HepG2 (cell line): ENCODE data around the gene QPCT. TPM values are rescaled to one million over a fixed set of nuclear protein-coding genes. Genes with fewer than 3 reads are reported as not detected.

ENCODE experiments used
- ONECUT2 ChIP-seq: sonication (generic); formaldehyde crosslinking; IDR thresholded peaks from 2 replicates; pipeline ENCODE4 v1.4.0; 2020; ENCODE audit warnings: missing genetic modification reagents
- POLR2AphosphoS5 ChIP-seq: IDR thresholded peaks from 2 replicates; pipeline ENCODE4 v1.6.1; 2012; ENCODE audit warnings: low read depth, low read length
- ZNF232 ChIP-seq: sonication (generic); formaldehyde crosslinking; IDR thresholded peaks from 2 replicates; pipeline ENCODE4 v1.4.0; 2020; ENCODE audit warnings: missing genetic modification reagents, borderline replicate concordance
- ZNF614 ChIP-seq: IDR thresholded peaks from 2 replicates; pipeline ENCODE4 v1.6.1; 2018; ENCODE audit warnings: missing biosample characterization, missing genetic modification reagents, inconsistent platforms, borderline replicate concordance
- ZNF615 ChIP-seq: sonication (generic); formaldehyde crosslinking; IDR thresholded peaks from 2 replicates; pipeline ENCODE4 v1.5.0; 2020; ENCODE audit warnings: mild to moderate bottlenecking, missing genetic modification reagents, borderline replicate concordance
- ZNF784 ChIP-seq: sonication (generic); formaldehyde crosslinking; IDR thresholded peaks from 2 replicates; pipeline ENCODE4 v1.5.1; 2020; ENCODE audit warnings: missing genetic modification reagents, mild to moderate bottlenecking, borderline replicate concordance
- polyA plus RNA-seq, 8 experiments: library from polyadenylated mRNA; depleted of rRNA in 3 of 8; stranded (reverse) in 7 of 8; unstranded in 1 of 8; fragments of >200 nt; fragmentation: Illumina TruSeq in 4 of 8; extraction: Trizol in 4 of 8; gene quantifications; 2 replicates each; pipeline versions ENCODE4 v1.2.1 to v1.2.3, GENCODE V29; 2011 to 2016; ENCODE audit warnings: low read depth in 4 of 8, missing spikeins in 1 of 8, mixed read lengths in 1 of 8; ENCODE audit not compliant: insufficient read depth in 1 of 8
- total RNA-seq, 5 experiments: library from RNA; depleted of rRNA; stranded (reverse); fragments of >200 nt; fragmentation: Illumina TruSeq; extraction: Trizol; gene quantifications; 2 replicates each; pipeline ENCODE4 v1.2.3, GENCODE V29; 2016; ENCODE audit warnings: low read depth in 1 of 5
- TF ChIP-seq, protein P1 (sequence below), 2 experiments: fragments of 450-650 bp in 1 of 2; sonication (generic) in 1 of 2; formaldehyde crosslinking in 1 of 2; IDR thresholded peaks; 2 replicates each; pipeline versions ENCODE4 v1.6.1 to v1.8.0; 2016 to 2022; ENCODE audit warnings: antibody characterized with exemption in 1 of 2, mild to moderate bottlenecking in 1 of 2, missing genetic modification reagents in 1 of 2
- TF ChIP-seq, protein P2 (sequence below): sonication (generic); formaldehyde crosslinking; IDR thresholded peaks from one replicate; pipeline ENCODE4 v1.5.1; 2020; ENCODE audit warnings: mild to moderate bottlenecking, missing genetic modification reagents; ENCODE audit errors: not compliant biosample characterization

QPCT gene
- total and polyA plus RNA-seq, 2 of the 13 experiments (the other 11 are each of a cell fraction or from before 2014, with no cell fraction given): 0.77 to 1.2 TPM

- TF ChIP-seq, protein P1, sequence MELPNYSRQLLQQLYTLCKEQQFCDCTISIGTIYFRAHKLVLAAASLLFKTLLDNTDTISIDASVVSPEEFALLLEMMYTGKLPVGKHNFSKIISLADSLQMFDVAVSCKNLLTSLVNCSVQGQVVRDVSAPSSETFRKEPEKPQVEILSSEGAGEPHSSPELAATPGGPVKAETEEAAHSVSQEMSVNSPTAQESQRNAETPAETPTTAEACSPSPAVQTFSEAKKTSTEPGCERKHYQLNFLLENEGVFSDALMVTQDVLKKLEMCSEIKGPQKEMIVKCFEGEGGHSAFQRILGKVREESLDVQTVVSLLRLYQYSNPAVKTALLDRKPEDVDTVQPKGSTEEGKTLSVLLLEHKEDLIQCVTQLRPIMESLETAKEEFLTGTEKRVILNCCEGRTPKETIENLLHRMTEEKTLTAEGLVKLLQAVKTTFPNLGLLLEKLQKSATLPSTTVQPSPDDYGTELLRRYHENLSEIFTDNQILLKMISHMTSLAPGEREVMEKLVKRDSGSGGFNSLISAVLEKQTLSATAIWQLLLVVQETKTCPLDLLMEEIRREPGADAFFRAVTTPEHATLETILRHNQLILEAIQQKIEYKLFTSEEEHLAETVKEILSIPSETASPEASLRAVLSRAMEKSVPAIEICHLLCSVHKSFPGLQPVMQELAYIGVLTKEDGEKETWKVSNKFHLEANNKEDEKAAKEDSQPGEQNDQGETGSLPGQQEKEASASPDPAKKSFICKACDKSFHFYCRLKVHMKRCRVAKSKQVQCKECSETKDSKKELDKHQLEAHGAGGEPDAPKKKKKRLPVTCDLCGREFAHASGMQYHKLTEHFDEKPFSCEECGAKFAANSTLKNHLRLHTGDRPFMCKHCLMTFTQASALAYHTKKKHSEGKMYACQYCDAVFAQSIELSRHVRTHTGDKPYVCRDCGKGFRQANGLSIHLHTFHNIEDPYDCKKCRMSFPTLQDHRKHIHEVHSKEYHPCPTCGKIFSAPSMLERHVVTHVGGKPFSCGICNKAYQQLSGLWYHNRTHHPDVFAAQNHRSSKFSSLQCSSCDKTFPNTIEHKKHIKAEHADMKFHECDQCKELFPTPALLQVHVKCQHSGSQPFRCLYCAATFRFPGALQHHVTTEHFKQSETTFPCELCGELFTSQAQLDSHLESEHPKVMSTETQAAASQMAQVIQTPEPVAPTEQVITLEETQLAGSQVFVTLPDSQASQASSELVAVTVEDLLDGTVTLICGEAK (IDR thresholded peaks at IDR 0.05): no peak
- TF ChIP-seq, protein P1 (CRISPR knock-in tag; IDR thresholded peaks at IDR 0.05): no peak
- TF ChIP-seq ZNF614 (CRISPR knock-in tag) (no peak), ZNF232 (no peak; the same call in 1 of the 2 replicates), ONECUT2 (CRISPR knock-in tag) (no peak), ZNF784 (CRISPR knock-in tag) (no peak; the same call in 1 of the 2 replicates), ZNF615 (no peak), POLR2AphosphoS5 (no peak; the same call in 1 of the 2 replicates)
- TF ChIP-seq, protein P2, sequence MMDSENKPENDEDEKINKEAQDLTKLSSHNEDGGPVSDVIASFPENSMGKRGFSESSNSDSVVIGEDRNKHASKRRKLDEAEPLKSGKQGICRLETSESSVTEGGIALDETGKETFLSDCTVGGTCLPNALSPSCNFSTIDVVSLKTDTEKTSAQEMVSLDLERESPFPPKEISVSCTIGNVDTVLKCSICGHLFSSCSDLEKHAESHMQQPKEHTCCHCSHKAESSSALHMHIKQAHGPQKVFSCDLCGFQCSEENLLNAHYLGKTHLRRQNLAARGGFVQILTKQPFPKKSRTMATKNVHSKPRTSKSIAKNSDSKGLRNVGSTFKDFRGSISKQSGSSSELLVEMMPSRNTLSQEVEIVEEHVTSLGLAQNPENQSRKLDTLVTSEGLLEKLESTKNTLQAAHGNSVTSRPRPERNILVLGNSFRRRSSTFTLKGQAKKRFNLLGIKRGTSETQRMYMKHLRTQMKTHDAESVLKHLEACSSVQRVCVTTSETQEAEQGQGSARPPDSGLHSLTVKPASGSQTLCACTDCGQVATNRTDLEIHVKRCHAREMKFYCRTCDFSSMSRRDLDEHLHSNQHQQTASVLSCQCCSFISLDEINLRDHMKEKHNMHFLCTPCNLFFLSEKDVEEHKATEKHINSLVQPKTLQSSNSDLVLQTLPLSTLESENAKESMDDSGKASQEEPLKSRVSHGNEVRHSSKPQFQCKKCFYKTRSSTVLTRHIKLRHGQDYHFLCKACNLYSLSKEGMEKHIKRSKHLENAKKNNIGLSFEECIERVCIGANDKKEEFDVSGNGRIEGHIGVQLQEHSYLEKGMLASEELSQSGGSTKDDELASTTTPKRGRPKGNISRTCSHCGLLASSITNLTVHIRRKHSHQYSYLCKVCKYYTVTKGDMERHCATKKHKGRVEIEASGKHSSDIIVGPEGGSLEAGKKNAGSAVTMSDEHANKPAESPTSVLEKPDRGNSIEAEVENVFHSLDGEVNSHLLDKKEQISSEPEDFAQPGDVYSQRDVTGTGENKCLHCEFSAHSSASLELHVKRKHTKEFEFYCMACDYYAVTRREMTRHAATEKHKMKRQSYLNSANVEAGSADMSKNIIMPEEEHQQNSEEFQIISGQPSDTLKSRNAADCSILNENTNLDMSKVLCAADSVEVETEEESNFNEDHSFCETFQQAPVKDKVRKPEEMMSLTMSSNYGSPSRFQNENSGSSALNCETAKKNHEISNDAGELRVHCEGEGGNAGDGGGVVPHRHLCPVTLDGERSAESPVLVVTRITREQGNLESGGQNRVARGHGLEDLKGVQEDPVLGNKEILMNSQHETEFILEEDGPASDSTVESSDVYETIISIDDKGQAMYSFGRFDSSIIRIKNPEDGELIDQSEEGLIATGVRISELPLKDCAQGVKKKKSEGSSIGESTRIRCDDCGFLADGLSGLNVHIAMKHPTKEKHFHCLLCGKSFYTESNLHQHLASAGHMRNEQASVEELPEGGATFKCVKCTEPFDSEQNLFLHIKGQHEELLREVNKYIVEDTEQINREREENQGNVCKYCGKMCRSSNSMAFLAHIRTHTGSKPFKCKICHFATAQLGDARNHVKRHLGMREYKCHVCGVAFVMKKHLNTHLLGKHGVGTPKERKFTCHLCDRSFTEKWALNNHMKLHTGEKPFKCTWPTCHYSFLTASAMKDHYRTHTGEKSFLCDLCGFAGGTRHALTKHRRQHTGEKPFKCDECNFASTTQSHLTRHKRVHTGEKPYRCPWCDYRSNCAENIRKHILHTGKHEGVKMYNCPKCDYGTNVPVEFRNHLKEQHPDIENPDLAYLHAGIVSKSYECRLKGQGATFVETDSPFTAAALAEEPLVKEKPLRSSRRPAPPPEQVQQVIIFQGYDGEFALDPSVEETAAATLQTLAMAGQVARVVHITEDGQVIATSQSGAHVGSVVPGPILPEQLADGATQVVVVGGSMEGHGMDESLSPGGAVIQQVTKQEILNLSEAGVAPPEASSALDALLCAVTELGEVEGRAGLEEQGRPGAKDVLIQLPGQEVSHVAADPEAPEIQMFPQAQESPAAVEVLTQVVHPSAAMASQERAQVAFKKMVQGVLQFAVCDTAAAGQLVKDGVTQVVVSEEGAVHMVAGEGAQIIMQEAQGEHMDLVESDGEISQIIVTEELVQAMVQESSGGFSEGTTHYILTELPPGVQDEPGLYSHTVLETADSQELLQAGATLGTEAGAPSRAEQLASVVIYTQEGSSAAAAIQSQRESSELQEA: no peak
Measured at GRCh38 chr2:37323781-37324535, 20.5 kb upstream of the QPCT start (continued).
